Memory B cell (primary cell): ENCODE results near the gene SEPTIN8.

ENCODE experiments used
- ATAC-seq: fragments of 150-1000 bp; cut with Tn5 transposase; 2 replicates; pipeline ENCODE4 v1.10.0; 2021; ENCODE audit warnings: low read depth, mild to moderate bottlenecking, moderate library complexity
- DNase-seq, 2 donors: peaks; one replicate each; pipeline ENCODE4 v3.0.0; 2022; ENCODE audit warnings: low spot score in 2 of 2
- H3K27ac Mint-ChIP-seq: one replicate; pipeline ENCODE4 v1.8.0; 2022; ENCODE audit warnings: mild to moderate bottlenecking, moderate library complexity, mixed read lengths
- H3K27me3 Mint-ChIP-seq: one replicate; pipeline ENCODE4 v1.8.0; 2022; ENCODE audit warnings: mixed read lengths
- H3K36me3 Mint-ChIP-seq: one replicate; pipeline ENCODE4 v1.8.0; 2022; ENCODE audit warnings: mild to moderate bottlenecking, mixed read lengths
- H3K4me1 Mint-ChIP-seq: one replicate; pipeline ENCODE4 v1.8.0; 2022; ENCODE audit warnings: mixed read lengths
- H3K4me3 Mint-ChIP-seq: one replicate; pipeline ENCODE4 v1.8.0; 2022; ENCODE audit warnings: mild to moderate bottlenecking, moderate library complexity, mixed read lengths
- H3K9me3 Mint-ChIP-seq: one replicate; pipeline ENCODE4 v1.8.0; 2022; ENCODE audit warnings: mixed read lengths

SEPTIN8 gene

GRCh38 chr5:132718544-132719312, 58.3 kb downstream of the SEPTIN8 start:
- Mint-ChIP-seq H3K27me3 (no peaks in the 10 kb centered on the region), H3K27ac (no peak overlapping the region), H3K9me3 (no peaks in the 10 kb centered on the region), H3K4me3 (no peak overlapping the region), H3K36me3 (peaks cover 5% of the 10 kb centered on the region), H3K4me1 (peaks cover 2% of the 10 kb centered on the region)
- DNase-seq = no peak
- ATAC-seq = no peak

- Mint-ChIP-seq H3K4me1 (peaks cover 2% of the 10 kb centered on the region), H3K27ac (no peak overlapping the region), H3K36me3 (peaks cover 6% of the 10 kb centered on the region), H3K9me3 (no peaks in the 10 kb centered on the region), H3K4me3 (no peak overlapping the region), H3K27me3 (no peaks in the 10 kb centered on the region)
- DNase-seq (no peak), ATAC-seq (no peak)
Measured at GRCh38 chr5:132714456-132715307, 62.4 kb downstream of the SEPTIN8 start.

DNA sequence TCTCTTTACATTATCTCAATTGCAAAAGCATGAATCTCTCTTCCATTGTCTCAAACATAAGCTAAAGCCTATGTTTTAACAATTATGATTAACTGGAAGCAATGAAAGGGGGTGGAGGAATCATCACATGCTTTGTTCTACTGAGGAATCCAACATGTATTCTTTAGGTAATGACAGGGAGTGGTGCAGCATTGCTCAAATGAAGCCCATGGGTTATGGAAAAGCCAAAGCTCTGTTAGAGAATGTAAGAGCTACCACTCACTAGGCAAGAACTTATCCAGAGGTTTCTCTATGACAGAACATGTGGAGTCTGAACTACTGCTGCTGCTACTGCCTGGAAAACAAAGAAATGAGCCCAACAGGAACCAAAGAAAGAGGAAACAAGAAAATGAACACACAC, 68.4 kb downstream of the SEPTIN8 start:
- Mint-ChIP-seq H3K36me3 (peaks cover 10% of the 10 kb centered on the region), H3K4me1 (no peaks in the 10 kb centered on the region), H3K27ac (no peak overlapping the region), H3K4me3 (no peak overlapping the region), H3K9me3 (no peaks in the 10 kb centered on the region), H3K27me3 (no peaks in the 10 kb centered on the region)
- ATAC-seq = no peak
- no peak for DNase-seq

GRCh38 chr5:132704875-132705274, 72.2 kb downstream of the SEPTIN8 start:
- no peaks in the 10 kb centered on the region for H3K27me3 Mint-ChIP-seq
- no peak overlapping the region for H3K27ac Mint-ChIP-seq
- no peaks in the 10 kb centered on the region for H3K9me3 Mint-ChIP-seq
- peaks cover 16% of the 10 kb centered on the region for H3K36me3 Mint-ChIP-seq
- no peak for DNase-seq
- H3K4me3 Mint-ChIP-seq = no peak overlapping the region
- no peaks in the 10 kb centered on the region for H3K4me1 Mint-ChIP-seq
- no peak for ATAC-seq
